NCI-H526 (cell line): ENCODE data around the gene NUP62CL.
"Not testable (repeated sequence)": the region's sequence is repeated elsewhere in the genome, so short reads cannot be mapped to it uniquely, and the experiment has no call there.

Experiments
- DNase-seq, 2 experiments: peaks; one replicate each; lab custom pipeline; 2025; lab: John Stamatoyannopoulos, UW

The NUP62CL gene, protein sequence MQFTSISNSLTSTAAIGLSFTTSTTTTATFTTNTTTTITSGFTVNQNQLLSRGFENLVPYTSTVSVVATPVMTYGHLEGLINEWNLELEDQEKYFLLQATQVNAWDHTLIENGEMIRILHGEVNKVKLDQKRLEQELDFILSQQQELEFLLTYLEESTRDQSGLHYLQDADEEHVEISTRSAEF

DNA sequence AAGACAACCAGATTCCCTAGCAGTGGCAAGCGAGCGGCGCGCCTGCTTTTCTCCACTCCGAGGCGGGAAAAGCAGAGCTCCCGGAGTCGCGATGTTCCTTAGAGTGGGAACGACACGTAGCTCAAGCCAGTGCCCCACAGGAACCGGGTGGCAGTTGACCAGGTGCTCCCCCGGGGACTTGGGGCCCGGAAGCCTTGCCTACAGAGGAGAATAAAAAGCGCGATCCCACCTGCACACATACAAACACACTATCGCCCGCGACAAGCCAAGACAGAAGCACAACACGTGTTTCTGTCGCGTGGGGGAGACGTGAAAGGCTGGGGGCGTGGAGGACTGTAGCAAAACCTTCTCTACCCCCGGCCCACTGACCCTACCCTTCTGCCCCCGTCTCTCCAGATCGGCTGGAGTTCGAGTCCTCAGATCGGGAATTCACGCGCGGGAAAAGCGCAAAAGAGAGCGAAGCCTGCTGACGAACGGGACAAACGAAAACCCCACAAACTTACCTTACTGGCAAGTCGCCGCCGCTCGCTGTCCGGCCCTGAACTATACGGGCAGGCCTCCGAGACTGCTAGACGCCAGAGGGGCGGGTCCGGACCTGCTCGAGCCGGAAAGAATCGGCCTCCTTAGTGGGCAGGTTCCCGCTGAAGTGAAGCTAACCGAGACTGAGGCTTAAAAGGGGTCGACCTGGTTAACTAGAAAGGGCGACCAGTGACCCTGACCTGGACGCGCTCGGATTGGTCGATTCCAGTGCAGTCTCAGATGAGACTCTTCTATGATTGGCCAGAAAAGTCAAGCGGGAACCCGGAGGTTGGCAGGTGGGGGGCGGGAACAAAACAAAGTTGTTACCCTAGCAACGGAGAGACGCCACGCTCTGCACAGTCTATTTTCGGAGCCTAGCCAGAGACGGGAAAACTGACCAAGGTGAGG, at the start of gene NUP62CL, which contains the start of gene DNAAF6:
Gene NUP62CL, minus strand, starts transcription at position 664 of the 927 bp plus-strand sequence. CDS start 31,287 bp downstream, outside the sequence.
Gene DNAAF6, plus strand, starts transcription at position 842 of the 927 bp plus-strand sequence. CDS start 6,265 bp downstream, outside the sequence.
- DNase-seq: peak; percentile 78 to 88

- DNase-seq: no peak
These were observed 22.2 kb upstream of the NUP62CL start for GRCh38 chrX:107228486-107228819.

- DNase-seq: no peak
These were observed 21.7 kb upstream of the NUP62CL start for GRCh38 chrX:107227780-107228485.

GRCh38 chrX:107226757-107227156, 20.5 kb upstream of the NUP62CL start:
- DNase-seq: no peak

DNA sequence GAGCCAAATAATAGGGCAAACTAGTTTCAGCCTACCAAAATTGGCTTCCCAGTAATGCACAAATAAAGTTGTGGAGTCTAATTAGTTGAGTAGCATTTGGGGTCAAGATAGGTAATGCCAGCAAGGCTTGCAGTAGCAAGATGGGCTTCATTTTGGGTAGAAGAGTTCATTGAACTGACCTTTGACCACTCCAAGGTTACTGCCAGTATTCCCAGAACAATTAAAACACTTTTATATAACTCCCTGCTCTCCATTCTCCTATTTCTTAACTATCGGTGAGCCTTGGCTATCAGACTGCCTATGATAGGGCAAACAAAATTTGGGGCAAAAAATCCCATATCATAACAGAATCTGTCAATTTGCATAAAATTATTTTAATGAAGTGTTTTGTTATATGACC, 7.2 kb upstream of the NUP62CL start:
- no peak for DNase-seq

- DNase-seq: no peak
These were observed 1.7 kb upstream of the NUP62CL start for GRCh38 chrX:107207943-107208342.

DNA sequence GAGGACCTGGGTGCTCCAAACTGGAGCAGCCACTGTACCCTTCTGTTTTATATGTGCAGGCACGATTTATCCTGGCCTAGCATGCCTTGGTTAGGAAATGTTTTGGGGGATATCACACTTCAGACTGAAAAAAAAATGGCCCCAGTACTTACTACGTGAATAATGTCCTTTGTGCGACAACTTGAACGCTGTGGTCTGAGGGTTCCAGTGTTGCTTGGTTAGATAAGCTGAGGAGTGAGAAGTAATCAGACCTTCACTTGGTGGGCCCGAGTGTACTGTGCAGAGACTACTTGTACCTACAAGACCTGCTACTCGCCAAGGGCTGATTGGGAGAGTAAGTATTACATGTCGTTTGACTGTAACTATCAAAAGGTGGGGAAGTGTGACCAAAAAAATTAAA, 856 bp upstream of the NUP62CL start:
- DNase-seq: no peak

DNA sequence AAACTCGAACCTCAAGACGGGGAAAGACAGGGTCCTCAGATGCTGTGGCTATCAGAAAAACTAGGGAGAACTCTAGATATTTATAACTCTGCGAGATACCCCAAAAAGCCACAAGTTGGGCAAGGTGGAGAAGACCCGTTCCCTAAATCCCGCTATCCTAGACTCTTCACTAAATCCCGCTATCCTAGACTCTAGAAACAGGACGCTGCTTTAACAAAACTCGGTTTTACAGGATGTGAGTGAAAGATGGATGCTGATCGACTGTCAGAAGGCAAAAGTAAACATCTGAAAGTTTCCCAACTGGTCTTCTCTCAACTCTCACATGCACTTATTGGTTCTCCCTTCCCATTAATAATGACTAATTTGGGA, 448 bp upstream of the NUP62CL start:
- DNase-seq: no peak

- DNase-seq: no peak
These were observed 2.1 kb downstream of the NUP62CL start for GRCh38 chrX:107204068-107204605.

GRCh38 chrX:107199491-107199890, 6.7 kb downstream of the NUP62CL start:
- DNase-seq: no peak

DNA sequence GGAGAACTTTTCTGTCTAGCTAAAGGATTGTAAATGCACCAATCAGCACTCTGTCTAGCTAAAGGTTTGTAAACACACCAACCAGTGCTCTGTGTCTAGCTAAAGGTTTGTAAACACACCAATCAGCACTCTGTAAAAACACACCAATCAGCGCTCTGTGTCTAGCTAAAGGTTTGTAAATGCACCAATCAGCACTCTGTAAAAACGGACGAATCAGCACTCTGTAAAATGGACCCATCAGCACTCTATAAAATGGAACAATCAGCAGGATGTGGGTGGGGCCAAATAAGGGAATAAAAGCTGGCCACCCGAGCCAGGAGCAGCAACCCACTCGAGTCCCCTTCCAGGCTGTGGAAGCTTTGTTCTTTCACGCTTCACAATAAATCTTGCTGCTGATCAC, 8.2 kb downstream of the NUP62CL start:
- DNase-seq: not testable (repeated sequence)

DNA sequence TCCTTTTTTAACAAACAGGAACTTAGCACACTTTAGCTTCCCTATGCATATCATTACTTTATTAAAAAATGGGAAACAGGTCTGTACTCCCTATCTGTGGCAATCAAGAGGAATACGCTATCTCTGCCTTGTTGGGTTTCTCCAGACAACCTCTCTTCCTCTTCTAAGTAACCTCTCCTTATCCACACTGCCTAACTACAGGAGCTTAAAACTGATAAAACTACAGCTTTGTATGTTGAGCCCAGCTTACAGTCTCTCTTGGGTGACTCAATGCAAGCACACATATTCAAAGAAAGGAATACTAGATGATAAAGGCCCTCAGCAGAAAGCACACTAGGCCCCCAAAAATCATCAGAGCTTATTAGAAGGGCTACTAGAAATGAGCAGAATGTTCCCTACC, 8.9 kb downstream of the NUP62CL start:
- no peak for DNase-seq

GRCh38 chrX:107171369-107172102, 34.7 kb downstream of the NUP62CL start:
- DNase-seq: no peak

GRCh38 chrX:107168712-107169111, 37.5 kb downstream of the NUP62CL start:
- no peak for DNase-seq

DNA sequence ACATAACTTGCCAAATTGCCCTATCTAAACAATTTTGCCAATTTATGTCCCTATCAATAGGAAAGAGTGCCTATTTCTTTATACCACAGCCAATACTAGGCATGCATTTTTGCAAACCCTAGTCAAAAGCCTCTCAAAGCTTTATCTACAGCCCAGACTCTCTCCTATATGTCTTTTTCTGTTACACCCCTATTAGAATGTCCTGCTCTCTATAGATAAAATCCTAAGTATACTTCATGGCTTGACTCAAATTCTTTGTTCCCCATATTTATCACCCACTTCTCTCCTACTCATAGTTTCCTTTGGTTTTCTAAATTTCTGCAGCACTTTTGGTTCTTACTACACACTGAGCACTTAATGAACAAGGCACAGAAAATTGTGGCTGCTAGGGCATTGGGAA, 38.0 kb downstream of the NUP62CL start:
- DNase-seq: no peak

- no peak for DNase-seq
These were observed 38.9 kb downstream of the NUP62CL start for GRCh38 chrX:107167163-107167921.

- DNase-seq: not testable (repeated sequence)
These were observed 48.6 kb downstream of the NUP62CL start for GRCh38 chrX:107157618-107158017.

DNA sequence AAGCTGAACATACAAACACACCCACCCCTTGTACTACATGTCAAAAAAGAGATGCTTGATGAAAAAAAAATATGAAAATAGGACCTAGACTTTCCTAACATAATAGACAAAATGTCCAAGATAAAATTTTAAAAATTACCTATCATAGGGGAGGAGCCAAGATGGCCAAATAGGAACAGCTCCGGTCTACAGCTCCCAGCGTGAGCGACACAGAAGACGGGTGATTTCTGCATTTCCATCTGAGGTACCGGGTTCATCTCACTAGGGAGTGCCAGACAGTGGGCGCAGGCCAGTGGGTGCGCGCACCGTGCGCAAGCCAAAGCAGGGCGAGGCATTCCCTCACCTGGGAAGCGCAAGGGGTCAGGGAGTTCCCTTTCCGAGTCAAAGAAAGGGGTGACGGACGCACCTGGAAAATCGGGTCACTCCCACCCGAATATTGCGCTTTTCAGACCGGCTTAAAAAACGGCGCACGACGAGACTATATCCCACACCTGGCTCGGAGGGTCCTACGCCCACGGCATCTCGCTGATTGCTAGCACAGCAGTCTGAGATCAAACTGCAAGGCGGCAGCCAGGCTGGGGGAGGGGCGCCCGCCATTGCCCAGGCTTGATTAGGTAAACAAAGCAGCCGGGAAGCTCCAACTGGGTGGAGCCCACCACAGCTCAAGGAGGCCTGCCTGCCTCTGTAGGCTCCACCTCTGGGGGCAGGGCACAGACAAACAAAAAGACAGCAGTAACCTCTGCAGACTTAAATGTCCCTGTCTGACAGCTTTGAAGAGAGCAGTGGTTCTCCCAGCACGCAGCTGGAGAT, 50.4 kb downstream of the NUP62CL start:
- DNase-seq: not testable (repeated sequence)

DNA sequence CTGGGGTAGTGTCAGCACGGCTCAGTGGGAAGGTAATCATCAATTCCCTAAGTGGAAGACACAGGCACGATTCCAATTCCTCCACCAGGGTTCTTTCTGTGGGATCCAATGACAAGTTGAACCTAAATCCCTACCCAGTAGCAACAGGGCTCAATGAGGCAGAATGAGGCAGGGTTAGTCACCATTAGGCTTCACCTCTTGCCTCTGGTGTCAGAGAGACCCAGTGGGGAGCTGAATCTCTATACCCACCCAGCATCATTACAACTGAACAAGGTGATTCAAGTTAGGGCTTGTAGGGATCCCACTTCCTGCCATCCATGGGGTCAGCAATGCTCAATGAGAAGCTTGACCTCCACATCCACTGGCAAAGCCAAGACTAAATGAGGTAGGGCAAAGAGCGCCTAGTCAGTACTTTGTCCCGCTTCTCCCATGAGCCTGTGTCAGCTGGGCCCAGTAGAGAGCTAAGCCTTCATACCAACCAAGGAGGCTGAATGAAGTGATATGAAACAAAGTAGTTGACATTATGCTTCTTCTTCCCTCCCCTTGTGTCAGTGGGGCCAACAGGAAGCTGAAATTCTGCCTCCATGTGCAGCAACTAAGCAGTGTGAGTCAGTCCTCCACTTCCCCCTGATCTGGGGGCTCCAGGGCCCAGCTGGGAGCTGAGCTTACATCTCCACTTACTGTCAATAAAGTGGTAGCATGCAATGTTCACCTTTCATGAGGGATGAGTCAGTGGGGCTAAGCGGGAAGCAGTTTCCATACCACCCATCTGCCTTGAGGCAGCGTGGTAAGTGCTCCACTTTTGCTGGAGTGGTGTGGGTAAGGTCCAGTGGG, 51.2 kb downstream of the NUP62CL start:
- DNase-seq: peak in 1 of 2 experiments; percentile 2
